ENCODE measurements around the gene DNASE1L2. TPM values are rescaled to one million over a fixed set of nuclear protein-coding genes. Genes with fewer than 3 reads are reported as not detected.

The DNASE1L2 gene
- total and polyA plus RNA-seq, 2 of the 8 experiments (the other 6 are each of a cell fraction or from before 2014, with no cell fraction given) = 0.35 to 0.97 TPM

DNA sequence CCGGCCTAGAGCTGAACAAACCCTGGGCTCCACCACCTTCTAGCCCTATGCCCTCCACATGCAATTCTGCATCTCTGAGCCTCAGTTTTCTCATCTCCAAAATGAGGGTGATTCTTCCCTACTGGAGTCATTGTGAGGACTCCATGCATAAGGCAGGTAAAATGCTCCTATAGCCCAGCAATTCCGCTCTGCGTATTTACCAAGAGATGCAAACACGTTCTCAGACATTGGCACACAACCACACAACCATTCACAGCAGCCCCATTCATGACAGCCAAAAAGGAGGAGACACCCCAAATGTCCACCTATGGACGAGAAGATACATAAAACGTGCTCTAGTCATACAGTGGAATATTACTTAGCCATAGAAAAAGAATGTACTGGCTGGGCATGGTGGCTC lies 35.9 kb upstream of the DNASE1L2 start:
- FAIRE-seq (no peak), DNase-seq (ENCODE audit: low read depth in 1 of 2, low spot score in 2 of 2) (no peak)
- Histone ChIP-seq H2BK120ac (replicated peaks; ENCODE audit: low read depth, low read length) (no peak overlapping the region), H4K20me1 (replicated peaks in 1 of 2; ENCODE audit: control insufficient read depth in 1 of 2, insufficient read depth in 2 of 2, low read length in 2 of 2) (peaks cover 0 to 3% of the 10 kb centered on the region in 2 experiments), H3K4ac (replicated peaks; ENCODE audit: insufficient read length, low read depth, low read length) (no peak overlapping the region), H2BK12ac (ENCODE audit: low read depth, low read length) (no peak overlapping the region), H2BK20ac (ENCODE audit: low read length) (no peak overlapping the region), H3K4me2 (ENCODE audit: insufficient read depth in 1 of 2, low read depth in 2 of 2, low read length in 2 of 2) (no peak overlapping the region), H2BK5ac (ENCODE audit: low read depth, low read length) (no peak overlapping the region), H3K23me2 (ENCODE audit: low read depth, low read length) (peaks cover 12% of the 10 kb centered on the region; the same call in 1 of the 2 replicates), H4K8ac (ENCODE audit: extremely low read depth, insufficient read depth, low read length) (no peak overlapping the region), H3K4me1 (replicated peaks in 1 of 4; ENCODE audit: control insufficient read depth in 3 of 4, insufficient read depth in 4 of 4, low read length in 3 of 4) (peaks cover 0 to 9% (median 5%) of the 10 kb centered on the region in 4 experiments; a peak in 5 of 7 replicates), H3K9ac (replicated peaks in 1 of 4; ENCODE audit: extremely low read depth in 1 of 4, low read depth in 3 of 4, low read length in 3 of 4) (no peak overlapping the region), H3K9me3 (ENCODE audit: insufficient read depth in 2 of 2, low read depth in 1 of 2, low read length in 1 of 2) (no peaks in the 10 kb centered on the region), H4K5ac (ENCODE audit: insufficient read length, low read depth, low read length) (no peak overlapping the region), H2BK15ac (ENCODE audit: low read length) (no peak overlapping the region), H3K79me1 (ENCODE audit: low read depth, low read length) (no peaks in the 10 kb centered on the region), H3K4me3 (ENCODE audit: extremely low read depth in 1 of 4, insufficient read depth in 2 of 4, low read depth in 3 of 4, low read length in 4 of 4) (no peak overlapping the region), H3K36me3 (ENCODE audit: control insufficient read depth in 2 of 4, insufficient read depth in 4 of 4, low read length in 3 of 4) (no peaks in the 10 kb centered on the region), H3K27ac (ENCODE audit: low read depth, low read length) (no peak overlapping the region), H3K79me2 (ENCODE audit: control insufficient read depth in 1 of 2, insufficient read depth in 2 of 2, low read length in 2 of 2) (no peaks in the 10 kb centered on the region), H2AFZ (ENCODE audit: low read length) (no peak overlapping the region), H3K14ac (ENCODE audit: insufficient read length) (no peak overlapping the region), H3K56ac (replicated peaks; ENCODE audit: insufficient read length, low read depth, low read length) (no peak overlapping the region), H3K18ac (ENCODE audit: extremely low read depth, low read length) (no peak overlapping the region), H4K91ac (replicated peaks; ENCODE audit: insufficient read length, low read length) (no peak overlapping the region), H2AK5ac (ENCODE audit: low read depth, low read length) (no peak overlapping the region), H3K23ac (ENCODE audit: insufficient read length) (no peak overlapping the region), H3K27me3 (replicated peaks in 1 of 4; ENCODE audit: control insufficient read depth in 3 of 4, extremely low read depth in 1 of 4, insufficient read depth in 3 of 4, low read length in 3 of 4) (peaks cover 4 to 34% (median 23%) of the 10 kb centered on the region in 4 experiments)
- CTCF ChIA-PET (ENCODE audit: partially characterized antibody) = interaction anchor here (1.4 to 2.0 kb wide), 3 partner anchors 8 to 51 kb away, joined by 5 to 7 read pairs (median 6); partner anchors contain the start of gene ECI1
- WGBS, 2 experiments (ENCODE audit: extremely low coverage in 1 of 2, insufficient coverage in 1 of 2, insufficient read length in 1 of 2, insufficient replicate concordance in 2 of 2, low coverage in 1 of 2, low lambda C conversion rate in 2 of 2, missing lambda C conversion rate in 1 of 2) = 85% methylated on average over 6 of the region's 6 CpGs; no CpG with 5 or more reads in 1 of the 2 experiments
- POLR2A ChIA-PET (ENCODE audit: partially characterized antibody) = interaction anchor here (0.7 to 6.9 kb wide), 10 partner anchors 9 to 309 kb away, joined by 3 to 63 read pairs (median 4); partner anchors contain the start of genes BRICD5, ECI1 and TRAF7
- no peak for TF ChIP-seq JUN (IDR thresholded peaks at IDR 0.05; ENCODE audit: low read depth, low read length)
- TF ChIP-seq HDAC2 (IDR thresholded peaks at IDR 0.05; ENCODE audit: borderline replicate concordance in 1 of 2, low read depth in 2 of 2, low read length in 2 of 2) = no peak
- no peak for TF ChIP-seq PHF8 (conservative IDR thresholded peaks at IDR 0.05; ENCODE audit: low read depth, low read length)
- no peak for TF ChIP-seq GABPA (IDR thresholded peaks at IDR 0.05; ENCODE audit: borderline replicate concordance, insufficient read depth, low read length)
- TF ChIP-seq RNF2 (IDR thresholded peaks at IDR 0.05; ENCODE audit: borderline replicate concordance, low read depth, low read length, missing control alignments, poor library complexity, severe bottlenecking) = no peak
- no peak for TF ChIP-seq EZH2 (IDR thresholded peaks at IDR 0.05; ENCODE audit: low read depth, low read length, severe bottlenecking)
- no peak for TF ChIP-seq RFX5 (IDR thresholded peaks at IDR 0.05; ENCODE audit: borderline replicate concordance, low read depth, low read length)
- TF ChIP-seq RBBP5 (IDR thresholded peaks at IDR 0.05; ENCODE audit: borderline replicate concordance, low read depth, low read length) = no peak

Data from H1 (cell line).